Breast epithelium (tissue), 3 donors: ENCODE results near the gene ARID1B.

Experiments
- CTCF ChIP-seq, 3 donors: fragments of 450-650 bp; IDR thresholded peaks; one replicate each; pipeline ENCODE4 v1.5.1; 2016 to 2017; ENCODE audit warnings: antibody characterized with exemption in 3 of 3, mild to moderate bottlenecking in 3 of 3, moderate library complexity in 3 of 3
- POLR2AphosphoS5 ChIP-seq, 3 donors: sonication (generic); formaldehyde crosslinking; IDR thresholded peaks; one replicate each; pipeline ENCODE4 v1.6.1; 2017; ENCODE audit warnings: antibody characterized with exemption in 3 of 3

- TF ChIP-seq POLR2AphosphoS5 (IDR thresholded peaks at IDR 0.05): no peak
- TF ChIP-seq CTCF (IDR thresholded peaks at IDR 0.05): no peak
Observed at GRCh38 chr6:156957931-156958547, 180.9 kb downstream of the ARID1B start.
